PC-9 (cell line): ENCODE data around the gene UNG.

Experiments used
- CTCF ChIP-seq: fragments of 200-600 bp; sonication (generic); conservative IDR thresholded peaks from 2 replicates; pipeline ENCODE4 v1.6.1; 2017; ENCODE audit warnings: mixed run types, antibody characterized with exemption, mild to moderate bottlenecking, moderate library complexity
- EZH2 ChIP-seq: fragments of 200-600 bp; sonication (generic); IDR thresholded peaks from 2 replicates; pipeline ENCODE4 v1.8.0; 2017; ENCODE audit warnings: antibody characterized with exemption, low read depth

- TF ChIP-seq CTCF: no peak
- TF ChIP-seq EZH2: no peak
These were observed 310 bp upstream of the UNG start for GRCh38 chr12:109097140-109097434.
